ENCODE measurements around the gene FGF1.

DNA sequence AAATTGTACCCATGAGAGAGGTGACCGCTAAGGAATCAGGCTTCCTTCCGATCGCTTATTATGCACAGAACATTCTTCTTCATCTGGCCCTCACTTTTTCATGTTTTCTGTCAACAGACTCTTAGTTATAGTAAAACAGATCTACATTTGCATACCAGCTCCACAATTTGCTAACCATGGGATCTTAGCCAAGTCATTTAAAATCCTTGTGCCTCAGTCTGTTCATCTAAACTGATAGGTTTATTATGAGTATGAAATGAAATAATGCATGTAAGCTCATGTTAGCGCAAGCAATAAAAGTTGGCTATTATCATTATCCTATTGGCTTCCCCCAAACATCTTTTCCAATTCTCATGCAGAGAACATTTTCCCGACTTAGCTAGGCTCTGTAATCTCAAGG, 42.3 kb downstream of the FGF1 start:
- TF ChIP-seq POLR2A (IDR thresholded peaks at IDR 0.05): no peak
- TF ChIP-seq, protein P1, sequence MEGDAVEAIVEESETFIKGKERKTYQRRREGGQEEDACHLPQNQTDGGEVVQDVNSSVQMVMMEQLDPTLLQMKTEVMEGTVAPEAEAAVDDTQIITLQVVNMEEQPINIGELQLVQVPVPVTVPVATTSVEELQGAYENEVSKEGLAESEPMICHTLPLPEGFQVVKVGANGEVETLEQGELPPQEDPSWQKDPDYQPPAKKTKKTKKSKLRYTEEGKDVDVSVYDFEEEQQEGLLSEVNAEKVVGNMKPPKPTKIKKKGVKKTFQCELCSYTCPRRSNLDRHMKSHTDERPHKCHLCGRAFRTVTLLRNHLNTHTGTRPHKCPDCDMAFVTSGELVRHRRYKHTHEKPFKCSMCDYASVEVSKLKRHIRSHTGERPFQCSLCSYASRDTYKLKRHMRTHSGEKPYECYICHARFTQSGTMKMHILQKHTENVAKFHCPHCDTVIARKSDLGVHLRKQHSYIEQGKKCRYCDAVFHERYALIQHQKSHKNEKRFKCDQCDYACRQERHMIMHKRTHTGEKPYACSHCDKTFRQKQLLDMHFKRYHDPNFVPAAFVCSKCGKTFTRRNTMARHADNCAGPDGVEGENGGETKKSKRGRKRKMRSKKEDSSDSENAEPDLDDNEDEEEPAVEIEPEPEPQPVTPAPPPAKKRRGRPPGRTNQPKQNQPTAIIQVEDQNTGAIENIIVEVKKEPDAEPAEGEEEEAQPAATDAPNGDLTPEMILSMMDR (IDR thresholded peaks at IDR 0.05): no peak
